BLaER1 treated with 17β-estradiol and CSF1 and Interleukin-3, amounts not matched to agents 10 nM and 100 nM (cell line): ENCODE results near the gene BARX2.

Source experiments
- H3K27ac ChIP-seq, 11 experiments: shearing (Covaris generic); formaldehyde crosslinking; 2 replicates each; pipeline ENCODE4 v1.8.1; 2022
- H3K27me3 ChIP-seq, 11 experiments: shearing (Covaris generic); formaldehyde crosslinking; 2 replicates each; pipeline ENCODE4 v1.8.1; 2022
- H3K36me3 ChIP-seq, 11 experiments: shearing (Covaris generic); formaldehyde crosslinking; 2 replicates each; pipeline ENCODE4 v1.8.1; 2022
- H3K4me1 ChIP-seq, 10 experiments: shearing (Covaris generic); formaldehyde crosslinking; 2 replicates each; pipeline ENCODE4 v1.8.1; 2022
- H3K4me2 ChIP-seq, 11 experiments: shearing (Covaris generic); formaldehyde crosslinking; 2 replicates each; pipeline ENCODE4 v1.8.1; 2022
- H3K4me3 ChIP-seq, 10 experiments: shearing (Covaris generic); formaldehyde crosslinking; 2 replicates each; pipeline ENCODE4 v1.8.1; 2022
- H3K9ac ChIP-seq, 11 experiments: shearing (Covaris generic); formaldehyde crosslinking; 2 replicates each; pipeline ENCODE4 v1.8.1; 2022
- H3K9me3 ChIP-seq, 11 experiments: shearing (Covaris generic); formaldehyde crosslinking; replicated peaks in 1 of 11; 2 replicates each; pipeline ENCODE4 v1.8.1; 2022
- H4K20me1 ChIP-seq, 11 experiments: shearing (Covaris generic); formaldehyde crosslinking; 2 replicates each; pipeline ENCODE4 v1.8.1; 2022
- Cebpa-rat ChIP-seq, 11 experiments: shearing (Covaris generic); IDR thresholded peaks; 2 replicates each; pipeline ENCODE4 v1.8.1; 2022

The BARX2 gene

DNA sequence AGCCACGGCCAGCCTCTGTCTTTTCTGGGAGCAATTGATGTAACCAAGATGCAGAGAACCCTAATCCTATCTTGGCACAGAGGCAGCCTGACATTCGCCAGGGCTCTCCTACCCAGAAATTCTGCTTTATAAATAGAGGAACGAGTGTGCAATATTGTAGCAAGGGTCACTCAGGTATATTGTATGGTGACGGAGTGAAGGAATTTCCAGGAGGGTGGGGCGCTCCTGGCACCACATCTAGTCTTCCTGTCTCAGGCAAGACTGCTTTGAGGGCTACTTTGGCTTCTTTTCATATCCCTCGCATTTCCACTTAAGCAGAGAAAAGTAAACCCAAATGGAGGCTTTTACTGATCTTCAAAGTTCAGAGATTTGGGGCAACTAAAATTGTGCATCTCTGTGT, 114.4 kb downstream of the BARX2 start:
- no peaks in the 10 kb centered on the region for H3K4me1 ChIP-seq
- H3K27ac ChIP-seq, result no peak overlapping the region
- H3K4me3 ChIP-seq, result no peak overlapping the region
- no peaks in the 10 kb centered on the region for H3K36me3 ChIP-seq
- TF ChIP-seq Cebpa-rat (IDR thresholded peaks at IDR 0.05), result no peak
- H3K9me3 ChIP-seq, result peaks cover 0 to 17% (median 8%) of the 10 kb centered on the region in 11 experiments; a peak in 11 of 22 replicates
- H3K9ac ChIP-seq, result no peak overlapping the region
- no peaks in the 10 kb centered on the region for H4K20me1 ChIP-seq
- H3K27me3 ChIP-seq, result no peaks in the 10 kb centered on the region
- no peak overlapping the region for H3K4me2 ChIP-seq

DNA sequence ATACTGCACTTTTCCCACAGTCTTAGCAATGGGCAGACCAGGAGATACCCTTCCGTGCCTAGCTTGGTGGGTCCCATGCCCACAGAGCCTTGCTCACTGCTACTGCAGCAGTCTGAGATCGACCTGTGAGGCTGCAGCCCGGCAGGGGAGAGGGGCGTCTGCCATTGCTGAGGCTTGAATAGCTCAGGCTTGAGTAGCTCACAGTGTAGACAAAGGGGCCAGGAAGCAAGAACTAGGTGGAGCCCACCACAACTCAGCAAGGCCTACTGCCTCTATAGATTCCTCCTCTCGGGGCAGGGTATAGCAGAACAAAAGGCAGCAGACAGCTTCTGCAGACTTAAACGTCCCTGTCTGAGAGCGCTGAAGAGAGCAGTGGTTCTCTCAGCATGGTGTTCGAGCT, 118.1 kb downstream of the BARX2 start:
- H3K27me3 ChIP-seq, result no peaks in the 10 kb centered on the region
- H3K9me3 ChIP-seq, result peaks cover 0 to 9% (median 3%) of the 10 kb centered on the region in 11 experiments; a peak in 4 of 22 replicates
- H3K36me3 ChIP-seq, result no peaks in the 10 kb centered on the region
- H3K9ac ChIP-seq, result no peak overlapping the region
- H4K20me1 ChIP-seq, result no peaks in the 10 kb centered on the region
- no peak overlapping the region for H3K4me2 ChIP-seq
- TF ChIP-seq Cebpa-rat (IDR thresholded peaks at IDR 0.05), result no peak
- H3K27ac ChIP-seq, result no peak overlapping the region
- no peaks in the 10 kb centered on the region for H3K4me1 ChIP-seq
- H3K4me3 ChIP-seq, result no peak overlapping the region
